ENCODE data around the gene CA9. TPM values are rescaled to one million over a fixed set of nuclear protein-coding genes. Genes with fewer than 3 reads are reported as not detected.
A peak's percentile ranks its signal among the peaks of the same experiment; 100 is the strongest.

The CA9 gene
- total RNA-seq, 1 donor from 2014 or later = 3.9 TPM

GRCh38 chr9:35695943-35696401, 22.2 kb downstream of the CA9 start:
- Histone ChIP-seq H3K36me3 (peaks cover 46 to 52% of the 10 kb centered on the region in 2 donors), H3K4me3 (no peak overlapping the region), H3K27ac (peak overlapping the region; percentile 93 to 97), H3K27me3 (no peaks in the 10 kb centered on the region), H3K9me3 (no peaks in the 10 kb centered on the region), H3K4me1 (peaks cover 3 to 48% of the 10 kb centered on the region in 2 donors)
- TF ChIP-seq, protein P1, sequence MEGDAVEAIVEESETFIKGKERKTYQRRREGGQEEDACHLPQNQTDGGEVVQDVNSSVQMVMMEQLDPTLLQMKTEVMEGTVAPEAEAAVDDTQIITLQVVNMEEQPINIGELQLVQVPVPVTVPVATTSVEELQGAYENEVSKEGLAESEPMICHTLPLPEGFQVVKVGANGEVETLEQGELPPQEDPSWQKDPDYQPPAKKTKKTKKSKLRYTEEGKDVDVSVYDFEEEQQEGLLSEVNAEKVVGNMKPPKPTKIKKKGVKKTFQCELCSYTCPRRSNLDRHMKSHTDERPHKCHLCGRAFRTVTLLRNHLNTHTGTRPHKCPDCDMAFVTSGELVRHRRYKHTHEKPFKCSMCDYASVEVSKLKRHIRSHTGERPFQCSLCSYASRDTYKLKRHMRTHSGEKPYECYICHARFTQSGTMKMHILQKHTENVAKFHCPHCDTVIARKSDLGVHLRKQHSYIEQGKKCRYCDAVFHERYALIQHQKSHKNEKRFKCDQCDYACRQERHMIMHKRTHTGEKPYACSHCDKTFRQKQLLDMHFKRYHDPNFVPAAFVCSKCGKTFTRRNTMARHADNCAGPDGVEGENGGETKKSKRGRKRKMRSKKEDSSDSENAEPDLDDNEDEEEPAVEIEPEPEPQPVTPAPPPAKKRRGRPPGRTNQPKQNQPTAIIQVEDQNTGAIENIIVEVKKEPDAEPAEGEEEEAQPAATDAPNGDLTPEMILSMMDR (IDR thresholded peaks at IDR 0.05) = no peak
- intact Hi-C loops (cut with DNase I) = loop anchor here (5.0 to 10.0 kb wide), 2 partner anchors 134 to 201 kb away; partner anchors contain the start of gene RUSC2
- DNase-seq (ENCODE audit: low spot score in 2 of 2) = no peak

- H3K4me3 ChIP-seq = no peak overlapping the region
- peak overlapping the region; percentile 93 to 97 for H3K27ac ChIP-seq
- TF ChIP-seq, protein P1 (IDR thresholded peaks at IDR 0.05) = peak; percentile 79 to 87 (median 87)
- peaks cover 53 to 59% of the 10 kb centered on the region in 2 donors for H3K36me3 ChIP-seq
- DNase-seq (ENCODE audit: low spot score in 2 of 2) = peak in 1 of 2 donors; percentile 82
- peaks cover 3 to 48% of the 10 kb centered on the region in 2 donors for H3K4me1 ChIP-seq
- no peaks in the 10 kb centered on the region for H3K9me3 ChIP-seq
- intact Hi-C loops (cut with DNase I) = loop anchor here (1.0 to 10.0 kb wide), 3 partner anchors 30 to 202 kb away; partner anchors contain the start of gene RUSC2
- H3K27me3 ChIP-seq = no peaks in the 10 kb centered on the region
Measured at GRCh38 chr9:35696520-35697215, 22.9 kb downstream of the CA9 start.

GRCh38 chr9:35697486-35697885, 23.8 kb downstream of the CA9 start:
- TF ChIP-seq, protein P1 (IDR thresholded peaks at IDR 0.05) = no peak
- DNase-seq (ENCODE audit: low spot score in 2 of 2) = no peak
- Histone ChIP-seq H3K9me3 (no peaks in the 10 kb centered on the region), H3K27me3 (no peaks in the 10 kb centered on the region), H3K4me1 (peaks cover 3 to 45% of the 10 kb centered on the region in 2 donors), H3K27ac (peak overlapping the region; percentile 93 to 97), H3K4me3 (no peak overlapping the region), H3K36me3 (peaks cover 61 to 68% of the 10 kb centered on the region in 2 donors)
- intact Hi-C loops (cut with DNase I) = loop anchor here (1.0 to 10.0 kb wide), 3 partner anchors 29 to 203 kb away; partner anchors contain the start of gene RUSC2

- no peaks in the 10 kb centered on the region for H3K9me3 ChIP-seq
- peaks cover 68 to 75% of the 10 kb centered on the region in 2 donors for H3K36me3 ChIP-seq
- intact Hi-C loops (cut with DNase I) = loop anchor here (5.0 to 10.0 kb wide), 2 partner anchors 136 to 203 kb away; partner anchors contain the start of gene RUSC2
- no peak for DNase-seq (ENCODE audit: low spot score in 2 of 2)
- H3K27me3 ChIP-seq = no peaks in the 10 kb centered on the region
- H3K4me1 ChIP-seq = peaks cover 3 to 44% of the 10 kb centered on the region in 2 donors
- peak overlapping the region; percentile 93 to 97 for H3K27ac ChIP-seq
- TF ChIP-seq, protein P1 (IDR thresholded peaks at IDR 0.05) = no peak
- H3K4me3 ChIP-seq = no peak overlapping the region
Measured at GRCh38 chr9:35698231-35698630, 24.5 kb downstream of the CA9 start.

GRCh38 chr9:35700031-35700430, 26.3 kb downstream of the CA9 start:
- peaks cover 86 to 93% of the 10 kb centered on the region in 2 donors for H3K36me3 ChIP-seq
- H3K4me1 ChIP-seq = peaks cover 3 to 30% of the 10 kb centered on the region in 2 donors
- intact Hi-C loops (cut with DNase I) = no loop called here

More at GRCh38 chr9:35700031-35700430, 26.3 kb downstream of the CA9 start:
- Histone ChIP-seq H3K27me3 (no peaks in the 10 kb centered on the region), H3K27ac (peak overlapping the region; percentile 93 to 97), H3K4me3 (no peak overlapping the region), H3K9me3 (no peaks in the 10 kb centered on the region)
- TF ChIP-seq, protein P1 (IDR thresholded peaks at IDR 0.05) = no peak
- DNase-seq (ENCODE audit: low spot score in 2 of 2) = no peak
